Tibial nerve (tissue), 3 donors: ENCODE results near the gene NSD2.

Experiments
- CTCF ChIP-seq, 5 experiments: fragments of 200-600 bp in 3 of 5; fragments of 450-650 bp in 2 of 5; sonication (generic) in 3 of 5; IDR thresholded peaks; one replicate each; pipeline ENCODE4 v1.5.1; 2016 to 2019; ENCODE audit warnings: antibody characterized with exemption in 5 of 5, mild to moderate bottlenecking in 3 of 5, moderate library complexity in 2 of 5
- POLR2A ChIP-seq, 2 donors: fragments of 450-650 bp; IDR thresholded peaks; one replicate each; pipeline ENCODE4 v1.6.1; 2017; ENCODE audit warnings: antibody characterized with exemption in 2 of 2, mild to moderate bottlenecking in 2 of 2, moderate library complexity in 2 of 2

- no peak for TF ChIP-seq POLR2A (IDR thresholded peaks at IDR 0.05)
- no peak for TF ChIP-seq CTCF (IDR thresholded peaks at IDR 0.05)
Observed at GRCh38 chr4:1837069-1837468, 34.1 kb upstream of the NSD2 start.
